Measurements from ENCODE around the gene CNGB1. TPM values are rescaled to one million over a fixed set of nuclear protein-coding genes. Genes with fewer than 3 reads are reported as not detected.

Gene CNGB1
- total RNA-seq, 4 donors from 2014 or later = 0.14 to 1.9 (median 0.87) TPM

DNA sequence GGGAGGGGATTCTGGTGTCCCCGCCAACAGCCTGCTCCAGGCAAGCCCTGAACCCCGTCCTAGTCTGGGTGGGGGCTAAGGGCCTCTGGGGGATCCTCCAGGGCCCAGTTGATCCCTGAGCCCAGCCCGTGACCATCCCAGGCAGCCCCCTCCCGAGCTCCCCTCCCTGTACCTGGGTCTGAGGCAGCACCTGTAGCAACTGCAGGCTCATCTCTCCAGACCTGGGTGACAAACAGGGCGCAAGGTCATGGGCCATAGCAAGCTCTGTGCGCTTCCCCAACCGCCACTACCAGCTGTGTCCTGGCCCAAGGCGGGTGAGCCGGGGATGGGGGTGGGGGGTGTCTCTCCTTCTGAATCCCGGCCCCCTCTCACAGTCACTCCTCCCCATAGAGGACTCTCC, 10.6 kb downstream of the CNGB1 start:
- WGBS, 2 donors (ENCODE audit: low coverage in 1 of 2) = 99% methylated on average over 8 of the region's 10 CpGs; no CpG with 5 or more reads in 1 of the 2 donors
- Histone ChIP-seq H3K4me1 (no peaks in the 10 kb centered on the region), H3K27me3 (no peaks in the 10 kb centered on the region), H3K9me3 (no peaks in the 10 kb centered on the region), H3K27ac (no peak overlapping the region), H3K4me3 (no peak overlapping the region), H3K36me3 (no peaks in the 10 kb centered on the region)
- DNase-seq = no peak
- no peak for TF ChIP-seq POLR2A (IDR thresholded peaks at IDR 0.05)
- TF ChIP-seq, protein P1, sequence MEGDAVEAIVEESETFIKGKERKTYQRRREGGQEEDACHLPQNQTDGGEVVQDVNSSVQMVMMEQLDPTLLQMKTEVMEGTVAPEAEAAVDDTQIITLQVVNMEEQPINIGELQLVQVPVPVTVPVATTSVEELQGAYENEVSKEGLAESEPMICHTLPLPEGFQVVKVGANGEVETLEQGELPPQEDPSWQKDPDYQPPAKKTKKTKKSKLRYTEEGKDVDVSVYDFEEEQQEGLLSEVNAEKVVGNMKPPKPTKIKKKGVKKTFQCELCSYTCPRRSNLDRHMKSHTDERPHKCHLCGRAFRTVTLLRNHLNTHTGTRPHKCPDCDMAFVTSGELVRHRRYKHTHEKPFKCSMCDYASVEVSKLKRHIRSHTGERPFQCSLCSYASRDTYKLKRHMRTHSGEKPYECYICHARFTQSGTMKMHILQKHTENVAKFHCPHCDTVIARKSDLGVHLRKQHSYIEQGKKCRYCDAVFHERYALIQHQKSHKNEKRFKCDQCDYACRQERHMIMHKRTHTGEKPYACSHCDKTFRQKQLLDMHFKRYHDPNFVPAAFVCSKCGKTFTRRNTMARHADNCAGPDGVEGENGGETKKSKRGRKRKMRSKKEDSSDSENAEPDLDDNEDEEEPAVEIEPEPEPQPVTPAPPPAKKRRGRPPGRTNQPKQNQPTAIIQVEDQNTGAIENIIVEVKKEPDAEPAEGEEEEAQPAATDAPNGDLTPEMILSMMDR (IDR thresholded peaks at IDR 0.05) = no peak
- no peak for TF ChIP-seq EP300 (IDR thresholded peaks at IDR 0.05; ENCODE audit: low read depth)
- in situ Hi-C loops (cut with MboI; ENCODE audit: low pct_ligation_motif_present in 1 of 4, low pct_unique_long_range_greater_than_20kb in 1 of 4, low sequenced_read_pairs in 3 of 4) (no loop called here), intact Hi-C loops (cut with DNase I; ENCODE audit: low total_unique reads) (no loop called here)

DNA sequence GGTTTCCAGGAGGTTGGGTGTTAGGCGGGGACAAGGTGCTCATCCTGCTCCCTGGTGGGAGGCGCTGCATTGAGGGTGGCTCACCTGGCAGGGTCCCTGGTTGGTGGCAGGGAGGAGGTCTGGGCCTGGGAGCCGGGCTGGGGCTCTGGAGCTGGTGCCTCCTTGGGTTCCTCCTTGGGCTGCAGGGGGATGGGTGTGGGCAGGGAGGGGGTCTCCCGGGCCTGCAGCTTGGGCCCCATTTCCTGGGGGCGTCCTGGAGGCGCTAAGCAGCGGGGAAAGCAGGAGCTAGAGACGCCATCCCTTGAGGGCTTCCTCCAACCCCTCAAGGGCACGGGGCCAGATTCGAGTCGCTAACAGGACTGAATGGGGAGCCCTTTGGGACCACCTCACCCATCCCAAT, 11.1 kb downstream of the CNGB1 start:
- intact Hi-C loops (cut with DNase I; ENCODE audit: low total_unique reads) = no loop called here
- 89% methylated on average over 10 of the region's 11 CpGs; no CpG with 5 or more reads in 1 of the 2 donors for WGBS, 2 donors (ENCODE audit: low coverage in 1 of 2)
- H3K27ac ChIP-seq = no peak overlapping the region
- in situ Hi-C loops (cut with MboI; ENCODE audit: low pct_ligation_motif_present in 1 of 4, low pct_unique_long_range_greater_than_20kb in 1 of 4, low sequenced_read_pairs in 3 of 4) = no loop called here
- H3K36me3 ChIP-seq = no peaks in the 10 kb centered on the region
- H3K9me3 ChIP-seq = no peaks in the 10 kb centered on the region
- TF ChIP-seq POLR2A (IDR thresholded peaks at IDR 0.05) = no peak
- no peak for TF ChIP-seq EP300 (IDR thresholded peaks at IDR 0.05; ENCODE audit: low read depth)
- TF ChIP-seq, protein P1 (IDR thresholded peaks at IDR 0.05) = no peak
- TF ChIP-seq POLR2AphosphoS5 (IDR thresholded peaks at IDR 0.05) = no peak
- H3K27me3 ChIP-seq = no peaks in the 10 kb centered on the region
- H3K4me1 ChIP-seq = no peaks in the 10 kb centered on the region
- DNase-seq = no peak
- H3K4me3 ChIP-seq = no peak overlapping the region

DNA sequence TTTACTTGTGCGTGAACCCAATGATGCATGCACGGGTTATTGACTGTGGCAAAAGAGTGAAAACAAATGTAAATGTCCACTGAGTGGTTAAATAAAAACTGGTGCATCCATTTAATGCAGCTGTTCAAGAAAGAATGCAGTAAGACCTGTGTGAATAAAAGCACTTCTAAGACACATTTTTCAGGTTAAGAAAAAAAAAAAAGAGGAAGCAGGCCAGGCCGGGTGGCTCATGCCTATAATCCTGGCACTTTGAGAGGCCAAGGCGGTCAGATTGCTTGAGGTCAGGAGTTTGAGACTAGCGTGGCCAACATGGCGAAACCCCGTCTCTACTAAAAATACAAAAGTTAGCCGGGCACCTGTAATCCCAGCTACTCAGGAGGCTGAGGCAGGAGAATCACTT, 11.8 kb downstream of the CNGB1 start:
- H3K4me3 ChIP-seq = no peak overlapping the region
- H3K27me3 ChIP-seq = no peaks in the 10 kb centered on the region
- H3K4me1 ChIP-seq = no peaks in the 10 kb centered on the region
- H3K27ac ChIP-seq = no peak overlapping the region
- intact Hi-C loops (cut with DNase I; ENCODE audit: low total_unique reads) (no loop called here), in situ Hi-C loops (cut with MboI; ENCODE audit: low pct_ligation_motif_present in 1 of 4, low pct_unique_long_range_greater_than_20kb in 1 of 4, low sequenced_read_pairs in 3 of 4) (no loop called here)
- no peaks in the 10 kb centered on the region for H3K36me3 ChIP-seq
- WGBS, 2 donors (ENCODE audit: low coverage in 1 of 2) = 85 to 90% methylated on average over 3 to 8 of the region's 8 CpGs
- no peaks in the 10 kb centered on the region for H3K9me3 ChIP-seq
- no peak for DNase-seq
- TF ChIP-seq, protein P1 (IDR thresholded peaks at IDR 0.05) = no peak
- TF ChIP-seq POLR2A (IDR thresholded peaks at IDR 0.05) (no peak), POLR2AphosphoS5 (IDR thresholded peaks at IDR 0.05) (no peak), EP300 (IDR thresholded peaks at IDR 0.05; ENCODE audit: low read depth) (no peak)

DNA sequence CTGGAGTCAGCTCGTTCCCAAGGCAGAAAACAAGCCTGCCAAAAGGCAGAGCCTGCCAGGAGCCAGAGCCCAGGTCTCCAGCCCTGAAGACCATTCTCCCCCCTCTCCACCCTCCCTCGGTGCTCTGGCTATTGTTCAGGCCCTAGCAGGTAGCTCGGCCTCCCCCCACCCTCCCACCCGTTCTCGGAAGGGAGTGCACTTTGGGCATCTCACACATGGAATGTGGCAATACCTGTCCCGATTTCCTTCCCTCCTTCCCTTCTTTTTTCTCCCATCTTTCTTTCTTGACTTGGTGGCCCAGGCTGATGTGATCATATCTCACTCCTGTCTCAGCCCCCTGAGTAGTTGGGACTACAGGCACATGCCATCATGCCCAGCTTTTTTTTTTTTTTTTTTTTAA, 12.4 kb downstream of the CNGB1 start:
- whole genome bisulfite sequencing, 2 donors (ENCODE audit: low coverage in 1 of 2) = 73% methylated on average over 6 of the region's 6 CpGs; no CpG with 5 or more reads in 1 of the 2 donors
- in situ Hi-C loops (cut with MboI; ENCODE audit: low pct_ligation_motif_present in 1 of 4, low pct_unique_long_range_greater_than_20kb in 1 of 4, low sequenced_read_pairs in 3 of 4) = no loop called here

More for the DNA sequence above, 12.4 kb downstream of the CNGB1 start:
- Histone ChIP-seq H3K27me3 (no peaks in the 10 kb centered on the region), H3K9me3 (no peaks in the 10 kb centered on the region), H3K4me3 (no peak overlapping the region), H3K36me3 (no peaks in the 10 kb centered on the region), H3K4me1 (no peaks in the 10 kb centered on the region), H3K27ac (no peak overlapping the region)
- intact Hi-C loops (cut with DNase I; ENCODE audit: low total_unique reads) = no loop called here
- TF ChIP-seq POLR2AphosphoS5 (IDR thresholded peaks at IDR 0.05) (no peak), POLR2A (IDR thresholded peaks at IDR 0.05) (no peak), EP300 (IDR thresholded peaks at IDR 0.05; ENCODE audit: low read depth) (no peak)
- TF ChIP-seq, protein P1 (IDR thresholded peaks at IDR 0.05) = no peak
- no peak for DNase-seq
